AG09309 (cell line): ENCODE results near the gene QSER1.
"Not testable (repeated sequence)": the region's sequence is repeated elsewhere in the genome, so short reads cannot be mapped to it uniquely, and the experiment has no call there.

Source experiments
- DNase-seq: peaks from one replicate; pipeline ENCODE4 v3.0.0-alpha.2; 2010; ENCODE audit warnings: low read depth
- H3K4me3 ChIP-seq: 2 replicates; pipeline ENCODE4 v1.5.1; 2011; ENCODE audit warnings: mild to moderate bottlenecking, low read depth, low read length, moderate library complexity; ENCODE audit not compliant: control insufficient read depth
- CTCF ChIP-seq: IDR thresholded peaks from 2 replicates; pipeline ENCODE4 v1.5.1; 2011; ENCODE audit warnings: mild to moderate bottlenecking, low read depth, low read length, inconsistent platforms; ENCODE audit not compliant: insufficient read depth, control insufficient read depth; ENCODE audit errors: missing control alignments

Gene QSER1

GRCh38 chr11:32962016-32962415 is 69.4 kb downstream of the QSER1 start:
- no peak overlapping the region for H3K4me3 ChIP-seq
- peak; percentile 11 for DNase-seq
- no peak for TF ChIP-seq CTCF

- DNase-seq = no peak
- H3K4me3 ChIP-seq = no peak overlapping the region
- TF ChIP-seq CTCF = no peak
Measured at GRCh38 chr11:32963721-32964120, 71.1 kb downstream of the QSER1 start.

- DNase-seq = no peak
- H3K4me3 ChIP-seq = no peak overlapping the region
- no peak for TF ChIP-seq CTCF
Measured at GRCh38 chr11:32968541-32968940, 75.9 kb downstream of the QSER1 start.

- DNase-seq, H3K4me3 ChIP-seq: not testable (repeated sequence)
Measured at GRCh38 chr11:32972233-32972632, 79.6 kb downstream of the QSER1 start.

- H3K4me3 ChIP-seq = no peak overlapping the region
- no peak for DNase-seq
- TF ChIP-seq CTCF = no peak
Measured at GRCh38 chr11:32972781-32973180, 80.2 kb downstream of the QSER1 start.

- no peak for TF ChIP-seq CTCF
- no peak for DNase-seq
- no peak overlapping the region for H3K4me3 ChIP-seq
Measured at GRCh38 chr11:32982626-32983025, 90.0 kb downstream of the QSER1 start.

GRCh38 chr11:32983506-32983905 is 90.9 kb downstream of the QSER1 start:
- H3K4me3 ChIP-seq = no peak overlapping the region
- TF ChIP-seq CTCF = no peak
- DNase-seq = no peak
